Measurements from ENCODE around the gene POU2F2. TPM values are rescaled to one million over a fixed set of nuclear protein-coding genes. Genes with fewer than 3 reads are reported as not detected.

POU2F2 gene
- total and polyA plus RNA-seq, 2 experiments from 2014 or later, result 2.3 to 4.6 TPM

DNA sequence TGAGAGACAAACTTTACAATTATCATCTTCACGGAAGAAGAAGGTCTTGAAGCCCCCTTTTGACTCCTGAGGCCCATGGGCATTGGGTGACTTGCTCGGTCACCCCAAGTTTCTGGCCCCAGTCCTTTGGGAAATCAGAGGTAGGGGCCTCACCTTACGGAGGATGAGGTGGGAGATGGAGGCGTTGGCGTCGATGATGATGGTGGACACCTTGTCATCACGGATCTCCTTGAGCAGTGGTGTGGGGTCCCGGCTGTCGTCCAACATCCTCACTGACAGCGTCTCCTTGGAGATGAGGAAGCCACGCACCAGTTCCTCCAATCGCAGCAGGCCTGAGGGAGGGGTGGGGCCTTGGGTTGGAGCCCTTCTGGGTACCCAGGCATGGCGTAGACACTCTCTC, 73.0 kb downstream of the POU2F2 start:
- DNase-seq (ENCODE audit: low spot score) (no peak), ATAC-seq (no peak)
- Histone ChIP-seq H2AFZ (no peak overlapping the region), H3K4me3 (no peak overlapping the region), H3F3A (replicated peaks; ENCODE audit: low read depth) (no peaks in the 10 kb centered on the region), H3K27me3 (ENCODE audit: insufficient read depth) (no peaks in the 10 kb centered on the region), H3K4me1 (ENCODE audit: insufficient read depth) (no peaks in the 10 kb centered on the region), H3K79me2 (replicated peaks; ENCODE audit: insufficient read depth) (no peaks in the 10 kb centered on the region), H3K36me3 (ENCODE audit: insufficient read depth) (peaks cover 12% of the 10 kb centered on the region), H3K4me2 (no peak overlapping the region), H3K9me2 (ENCODE audit: insufficient read depth) (no peaks in the 10 kb centered on the region), H3K27ac (ENCODE audit: low read depth) (no peak overlapping the region), H4K20me1 (replicated peaks; ENCODE audit: insufficient read depth) (peaks cover 4% of the 10 kb centered on the region; the same call in 1 of the 2 replicates)
- TF ChIP-seq, protein P1, sequence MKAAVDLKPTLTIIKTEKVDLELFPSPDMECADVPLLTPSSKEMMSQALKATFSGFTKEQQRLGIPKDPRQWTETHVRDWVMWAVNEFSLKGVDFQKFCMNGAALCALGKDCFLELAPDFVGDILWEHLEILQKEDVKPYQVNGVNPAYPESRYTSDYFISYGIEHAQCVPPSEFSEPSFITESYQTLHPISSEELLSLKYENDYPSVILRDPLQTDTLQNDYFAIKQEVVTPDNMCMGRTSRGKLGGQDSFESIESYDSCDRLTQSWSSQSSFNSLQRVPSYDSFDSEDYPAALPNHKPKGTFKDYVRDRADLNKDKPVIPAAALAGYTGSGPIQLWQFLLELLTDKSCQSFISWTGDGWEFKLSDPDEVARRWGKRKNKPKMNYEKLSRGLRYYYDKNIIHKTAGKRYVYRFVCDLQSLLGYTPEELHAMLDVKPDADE (IDR thresholded peaks at IDR 0.05), result no peak
- TF ChIP-seq EZH2 (IDR thresholded peaks at IDR 0.05; ENCODE audit: low read depth, unreplicated experiment) (no peak), POLR2AphosphoS5 (IDR thresholded peaks at IDR 0.05; ENCODE audit: low read depth) (no peak), ZNF331 (CRISPR knock-in tag; IDR thresholded peaks at IDR 0.05; ENCODE audit: low read depth) (no peak), CREB1 (CRISPR knock-in tag; IDR thresholded peaks at IDR 0.05; ENCODE audit: low read depth) (no peak), NANOG (IDR thresholded peaks at IDR 0.05; ENCODE audit: borderline replicate concordance) (no peak), EZH2phosphoT487 (IDR thresholded peaks at IDR 0.05; ENCODE audit: unreplicated experiment) (no peak), ZNF114 (CRISPR knock-in tag; IDR thresholded peaks at IDR 0.05) (no peak), JUNB (IDR thresholded peaks at IDR 0.05; ENCODE audit: unreplicated experiment) (no peak), STAT1 (IDR thresholded peaks at IDR 0.05; ENCODE audit: unreplicated experiment) (no peak), ZNF462 (CRISPR knock-in tag; IDR thresholded peaks at IDR 0.05) (no peak), CTCF (conservative IDR thresholded peaks at IDR 0.05; ENCODE audit: low read depth in 2 of 2) (no peak)
- TF ChIP-seq, protein P2, sequence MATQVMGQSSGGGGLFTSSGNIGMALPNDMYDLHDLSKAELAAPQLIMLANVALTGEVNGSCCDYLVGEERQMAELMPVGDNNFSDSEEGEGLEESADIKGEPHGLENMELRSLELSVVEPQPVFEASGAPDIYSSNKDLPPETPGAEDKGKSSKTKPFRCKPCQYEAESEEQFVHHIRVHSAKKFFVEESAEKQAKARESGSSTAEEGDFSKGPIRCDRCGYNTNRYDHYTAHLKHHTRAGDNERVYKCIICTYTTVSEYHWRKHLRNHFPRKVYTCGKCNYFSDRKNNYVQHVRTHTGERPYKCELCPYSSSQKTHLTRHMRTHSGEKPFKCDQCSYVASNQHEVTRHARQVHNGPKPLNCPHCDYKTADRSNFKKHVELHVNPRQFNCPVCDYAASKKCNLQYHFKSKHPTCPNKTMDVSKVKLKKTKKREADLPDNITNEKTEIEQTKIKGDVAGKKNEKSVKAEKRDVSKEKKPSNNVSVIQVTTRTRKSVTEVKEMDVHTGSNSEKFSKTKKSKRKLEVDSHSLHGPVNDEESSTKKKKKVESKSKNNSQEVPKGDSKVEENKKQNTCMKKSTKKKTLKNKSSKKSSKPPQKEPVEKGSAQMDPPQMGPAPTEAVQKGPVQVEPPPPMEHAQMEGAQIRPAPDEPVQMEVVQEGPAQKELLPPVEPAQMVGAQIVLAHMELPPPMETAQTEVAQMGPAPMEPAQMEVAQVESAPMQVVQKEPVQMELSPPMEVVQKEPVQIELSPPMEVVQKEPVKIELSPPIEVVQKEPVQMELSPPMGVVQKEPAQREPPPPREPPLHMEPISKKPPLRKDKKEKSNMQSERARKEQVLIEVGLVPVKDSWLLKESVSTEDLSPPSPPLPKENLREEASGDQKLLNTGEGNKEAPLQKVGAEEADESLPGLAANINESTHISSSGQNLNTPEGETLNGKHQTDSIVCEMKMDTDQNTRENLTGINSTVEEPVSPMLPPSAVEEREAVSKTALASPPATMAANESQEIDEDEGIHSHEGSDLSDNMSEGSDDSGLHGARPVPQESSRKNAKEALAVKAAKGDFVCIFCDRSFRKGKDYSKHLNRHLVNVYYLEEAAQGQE (IDR thresholded peaks at IDR 0.05; ENCODE audit: unreplicated experiment), result no peak
- H3K4me1 Mint-ChIP-seq, result no peaks in the 10 kb centered on the region; the same call in 2 of the 3 replicates
- peaks cover 79% of the 10 kb centered on the region for H3K36me3 Mint-ChIP-seq (ENCODE audit: low read depth)
- peaks cover 13% of the 10 kb centered on the region for H3K27me3 Mint-ChIP-seq (ENCODE audit: insufficient read depth, low read depth, poor library complexity)
- no peak overlapping the region for H3K4me3 Mint-ChIP-seq
- no peaks in the 10 kb centered on the region; the same call in 2 of the 3 replicates for H3K9me3 Mint-ChIP-seq
- H3K27ac Mint-ChIP-seq, result no peak overlapping the region

All from GM23338 (cell line).